Activated naive CD4-positive, alpha-beta T cell treated with anti-CD3 and anti-CD28 coated beads, Interleukin-2, amount 10 ng/mL, durations not matched to agents 7 days and 5 days (primary cell): Measurements from ENCODE around the gene CNOT6.

Experiments used
- CTCF ChIA-PET: fragments of 350-600 bp; sonication (Branson Sonifier 250); formaldehyde crosslinking; loops from one replicate; lab custom pipeline; 2021; ENCODE audit warnings: antibody characterized with exemption; lab: Charles Lee
- DNase-seq: peaks from one replicate; pipeline ENCODE4 v3.0.0-alpha.2; 2020
- H3K27ac Mint-ChIP-seq: one replicate; pipeline ENCODE4 v1.8.0; 2021; ENCODE audit warnings: mild to moderate bottlenecking, moderate library complexity, mixed read lengths
- H3K27me3 Mint-ChIP-seq: one replicate; pipeline ENCODE4 v1.8.0; 2021; ENCODE audit warnings: mild to moderate bottlenecking, mixed read lengths
- H3K36me3 Mint-ChIP-seq: one replicate; pipeline ENCODE4 v1.8.0; 2021; ENCODE audit warnings: mixed read lengths
- H3K4me1 Mint-ChIP-seq: one replicate; pipeline ENCODE4 v1.8.0; 2021; ENCODE audit warnings: mixed read lengths
- H3K4me3 Mint-ChIP-seq: one replicate; pipeline ENCODE4 v1.8.0; 2021; ENCODE audit warnings: mild to moderate bottlenecking, moderate library complexity, mixed read lengths
- H3K9me3 Mint-ChIP-seq: one replicate; pipeline ENCODE4 v1.8.0; 2021; ENCODE audit warnings: mixed read lengths

Gene CNOT6

DNA sequence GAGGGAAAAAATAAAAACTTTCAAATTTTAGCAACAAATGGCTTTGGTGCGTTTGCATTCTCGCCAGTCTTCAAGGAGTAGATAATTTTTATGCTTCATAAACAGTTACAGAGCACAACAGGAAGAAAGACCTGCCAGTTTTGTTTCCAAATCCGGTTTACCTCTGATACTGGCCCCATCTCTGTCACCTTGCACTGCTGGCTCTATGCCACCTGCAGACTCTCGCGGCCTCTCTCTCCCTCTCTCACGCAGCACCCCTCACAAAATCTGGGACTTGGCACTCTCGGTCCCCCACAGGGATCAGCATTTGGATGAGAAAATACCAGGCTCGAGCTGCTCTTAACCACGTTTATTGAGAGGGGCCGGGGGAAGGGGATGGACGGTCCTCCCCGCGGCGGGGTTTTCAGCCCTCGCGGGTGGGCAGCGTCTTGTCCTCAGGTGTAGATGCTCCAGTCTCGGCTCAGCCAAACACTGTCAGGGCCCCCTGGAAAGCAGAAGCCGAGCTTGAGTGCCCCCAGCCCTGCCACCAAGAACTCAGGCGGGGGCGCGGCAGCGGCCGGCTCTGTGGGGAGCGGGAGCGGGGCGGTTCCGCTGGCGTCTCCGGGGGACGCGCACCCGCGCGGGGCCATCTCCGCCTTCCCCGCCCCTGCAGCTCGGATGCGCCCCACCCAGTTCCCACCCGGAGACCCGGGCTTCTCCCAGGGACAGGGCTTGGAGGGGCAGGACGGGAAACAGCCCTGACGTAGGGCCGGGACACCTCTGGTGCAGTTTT lies 95.8 kb downstream of the CNOT6 start:
- H3K9me3 Mint-ChIP-seq: no peaks in the 10 kb centered on the region
- no peaks in the 10 kb centered on the region for H3K36me3 Mint-ChIP-seq
- CTCF ChIA-PET: no interaction called here
- no peak overlapping the region for H3K27ac Mint-ChIP-seq
- H3K4me3 Mint-ChIP-seq: no peak overlapping the region
- peaks cover 11% of the 10 kb centered on the region for H3K4me1 Mint-ChIP-seq
- peak; percentile 20 for DNase-seq
- peaks cover 64% of the 10 kb centered on the region for H3K27me3 Mint-ChIP-seq

DNA sequence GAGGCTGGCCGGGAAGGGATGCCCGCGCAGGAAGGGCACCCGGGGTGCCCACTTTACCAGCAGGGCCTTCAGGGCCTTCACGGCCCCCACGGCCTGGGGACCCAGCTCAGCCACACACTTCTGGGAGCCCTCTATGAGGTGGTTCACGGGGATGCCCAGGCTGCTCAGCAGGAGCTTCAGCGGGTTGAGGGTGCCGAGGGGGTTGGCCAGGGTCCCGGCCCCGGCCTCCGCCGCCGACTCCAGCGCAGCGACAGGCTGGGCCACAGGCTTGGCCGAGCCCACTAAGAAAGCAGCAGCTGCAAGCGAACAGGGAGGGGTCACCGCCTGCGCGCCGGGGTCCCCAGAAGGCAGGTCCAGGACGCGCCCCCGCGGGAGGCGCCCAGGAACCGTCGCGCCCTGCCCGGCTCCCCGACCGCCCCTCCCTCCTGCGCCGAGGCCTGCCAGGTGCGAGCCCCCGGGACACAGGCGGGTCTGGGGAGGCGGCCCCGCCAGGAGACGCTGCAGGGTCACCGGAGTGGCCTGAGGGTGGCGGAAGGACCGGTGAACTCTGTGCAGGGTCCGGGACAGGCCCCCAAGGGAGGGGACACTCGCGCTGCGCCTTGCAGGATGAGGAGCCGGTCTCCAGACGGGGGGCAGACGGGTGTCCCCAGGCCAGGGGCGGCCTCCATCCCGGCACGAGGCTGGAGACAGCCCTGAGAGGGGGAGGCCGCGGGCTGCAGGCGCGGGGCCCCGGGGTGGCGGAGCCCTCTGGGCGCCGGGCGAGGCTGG lies 96.5 kb downstream of the CNOT6 start:
- Mint-ChIP-seq H3K4me3 (no peak overlapping the region), H3K4me1 (peaks cover 11% of the 10 kb centered on the region), H3K27me3 (peaks cover 64% of the 10 kb centered on the region), H3K9me3 (no peaks in the 10 kb centered on the region), H3K36me3 (no peaks in the 10 kb centered on the region), H3K27ac (no peak overlapping the region)
- CTCF ChIA-PET: no interaction called here
- peak; percentile 17 for DNase-seq

DNA sequence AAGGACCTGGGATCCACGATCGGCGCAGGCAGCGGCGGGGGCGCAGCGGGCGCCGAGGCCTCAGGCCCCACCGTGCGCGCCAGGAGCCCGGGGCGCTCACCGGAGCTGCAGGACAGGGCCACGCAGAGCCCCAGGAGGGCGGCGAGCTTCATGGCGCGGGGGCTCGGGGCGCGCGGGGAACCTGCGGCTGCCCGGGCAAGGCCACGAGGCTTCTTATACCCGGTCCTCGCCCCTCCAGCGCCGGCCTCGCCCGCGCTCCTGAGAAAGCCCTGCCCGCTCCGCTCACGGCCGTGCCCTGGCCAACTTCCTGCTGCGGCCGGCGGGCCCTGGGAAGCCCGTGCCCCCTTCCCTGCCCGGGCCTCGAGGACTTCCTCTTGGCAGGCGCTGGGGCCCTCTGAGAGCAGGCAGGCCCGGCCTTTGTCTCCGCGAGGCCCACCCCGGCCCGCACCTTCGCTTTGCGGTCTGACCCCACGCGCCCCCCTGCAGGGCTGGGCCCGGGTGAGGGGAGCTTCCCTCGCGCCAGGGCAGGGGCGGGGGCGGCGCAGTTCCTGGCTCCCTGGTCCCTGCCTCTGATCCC lies 97.2 kb downstream of the CNOT6 start, which contains the start of gene SCGB3A1:
Gene SCGB3A1 (minus strand): TSS at position 189 of the 577 bp plus-strand sequence. CDS start 37 bp downstream, at position 152.
- peaks cover 64% of the 10 kb centered on the region for H3K27me3 Mint-ChIP-seq
- H3K4me3 Mint-ChIP-seq: no peak within 1 kb of the TSS
- H3K9me3 Mint-ChIP-seq: no peaks in the 10 kb centered on the region
- peak; percentile 13 for DNase-seq
- CTCF ChIA-PET: no interaction called here
- peaks cover 11% of the 10 kb centered on the region for H3K4me1 Mint-ChIP-seq
- H3K27ac Mint-ChIP-seq: peak within 1 kb of the TSS; percentile 21
- H3K36me3 Mint-ChIP-seq: no peaks in the 10 kb centered on the region

DNA sequence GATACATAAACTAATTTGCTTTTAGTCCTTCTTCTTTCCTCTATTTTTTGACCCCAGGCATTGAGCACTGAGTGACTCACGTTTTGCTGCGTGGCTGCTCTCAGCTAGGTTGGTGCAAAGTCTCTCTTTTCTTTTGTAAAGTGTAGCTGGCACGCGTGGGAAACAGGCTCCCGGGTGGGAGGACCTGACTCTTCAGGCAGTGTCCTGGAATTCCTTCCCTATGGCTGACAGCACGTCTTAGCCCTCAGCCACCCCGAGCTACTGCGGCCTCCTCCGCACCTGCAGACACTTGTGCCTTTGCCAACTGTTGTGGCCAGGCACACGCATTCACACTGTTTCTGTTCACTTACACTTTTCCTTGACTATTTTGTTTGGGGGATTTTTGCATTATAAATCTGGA lies 98.0 kb downstream of the CNOT6 start:
- peaks cover 11% of the 10 kb centered on the region for H3K4me1 Mint-ChIP-seq
- H3K36me3 Mint-ChIP-seq: no peaks in the 10 kb centered on the region
- CTCF ChIA-PET: no interaction called here
- peaks cover 61% of the 10 kb centered on the region for H3K27me3 Mint-ChIP-seq
- no peaks in the 10 kb centered on the region for H3K9me3 Mint-ChIP-seq
- DNase-seq: no peak
- H3K27ac Mint-ChIP-seq: peak overlapping the region; percentile 21
- H3K4me3 Mint-ChIP-seq: no peak overlapping the region

DNA sequence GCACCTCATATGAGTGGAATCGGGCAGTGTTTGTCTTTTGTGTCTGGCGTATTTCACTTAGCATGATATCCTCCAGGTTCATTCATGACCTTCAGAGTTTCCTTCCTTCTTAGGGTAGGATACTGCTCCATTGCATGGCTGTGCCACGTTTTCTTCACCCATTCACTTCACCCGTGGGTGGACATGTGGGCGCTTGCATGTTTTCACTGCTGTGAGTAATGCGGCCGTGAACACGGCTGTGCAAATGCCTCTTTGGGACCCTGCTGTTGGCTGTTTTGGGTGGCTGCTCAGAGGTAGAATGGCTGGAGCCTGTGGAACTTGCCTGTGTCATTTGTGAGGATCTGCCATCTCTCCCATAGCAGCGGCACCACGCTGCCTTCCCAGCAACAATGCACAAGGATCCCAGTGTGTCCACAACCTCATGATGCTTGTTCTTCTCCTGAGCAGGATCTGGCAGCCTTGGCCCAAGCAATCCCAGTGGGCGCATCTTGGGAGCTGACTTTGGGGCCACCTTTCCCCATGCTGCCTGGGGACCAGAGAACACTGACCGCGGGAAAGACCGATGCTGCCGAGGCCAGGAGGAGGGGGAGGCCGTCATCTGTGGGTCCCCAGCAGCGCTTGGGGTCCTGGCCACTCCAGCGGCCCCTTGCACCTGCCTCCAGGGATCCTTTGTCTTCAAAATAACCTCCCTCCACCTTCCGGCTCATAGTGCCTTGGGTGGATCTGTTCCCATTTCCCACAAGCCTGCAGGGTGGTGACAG lies 99.4 kb downstream of the CNOT6 start:
- Mint-ChIP-seq H3K9me3 (no peaks in the 10 kb centered on the region), H3K27me3 (peaks cover 54% of the 10 kb centered on the region), H3K36me3 (no peaks in the 10 kb centered on the region), H3K4me1 (peaks cover 11% of the 10 kb centered on the region), H3K27ac (no peak overlapping the region), H3K4me3 (no peak overlapping the region)
- CTCF ChIA-PET: no interaction called here
- DNase-seq: peak; percentile 14

DNA sequence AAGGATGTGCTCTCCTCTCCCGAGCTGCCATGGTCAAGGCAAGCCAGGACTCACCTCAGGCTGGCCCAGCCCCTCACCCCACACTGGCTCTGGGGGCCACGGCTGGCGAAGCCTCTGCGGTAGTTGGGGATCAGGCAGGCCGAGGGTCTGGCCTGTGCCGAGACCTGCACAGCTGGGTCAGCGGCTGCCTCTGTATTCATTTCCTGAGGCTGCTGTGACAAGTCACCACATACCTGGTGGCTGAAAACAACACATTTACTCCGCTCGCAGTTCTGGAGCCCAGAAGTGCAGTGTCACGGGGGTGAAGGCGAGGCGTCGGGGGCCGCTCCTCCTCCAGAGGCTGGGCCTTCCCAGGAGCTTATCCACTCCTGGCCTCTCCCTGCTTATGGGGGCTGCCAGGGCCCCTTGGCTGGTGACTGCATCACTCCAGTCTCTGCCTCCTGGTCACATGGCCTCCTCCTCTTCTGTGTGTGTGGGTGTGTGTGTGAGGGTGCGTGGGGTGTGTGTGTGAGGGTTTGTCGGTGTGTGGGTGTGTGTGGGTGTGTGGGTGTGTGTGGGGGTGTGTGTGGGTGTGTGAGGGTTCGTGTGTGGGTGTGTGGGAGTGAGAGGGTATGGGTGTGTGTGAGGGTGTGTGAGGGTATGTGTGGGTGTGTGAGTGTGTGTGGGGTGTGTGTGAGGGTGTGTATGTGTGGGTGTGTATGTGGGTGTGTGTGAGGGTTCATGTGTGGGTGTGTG lies 100.3 kb downstream of the CNOT6 start:
- H3K36me3 Mint-ChIP-seq: no peaks in the 10 kb centered on the region
- H3K9me3 Mint-ChIP-seq: no peaks in the 10 kb centered on the region
- no peak overlapping the region for H3K4me3 Mint-ChIP-seq
- DNase-seq: peak; percentile 17
- peaks cover 8% of the 10 kb centered on the region for H3K4me1 Mint-ChIP-seq
- H3K27me3 Mint-ChIP-seq: peaks cover 45% of the 10 kb centered on the region
- no peak overlapping the region for H3K27ac Mint-ChIP-seq
- CTCF ChIA-PET: no interaction called here

DNA sequence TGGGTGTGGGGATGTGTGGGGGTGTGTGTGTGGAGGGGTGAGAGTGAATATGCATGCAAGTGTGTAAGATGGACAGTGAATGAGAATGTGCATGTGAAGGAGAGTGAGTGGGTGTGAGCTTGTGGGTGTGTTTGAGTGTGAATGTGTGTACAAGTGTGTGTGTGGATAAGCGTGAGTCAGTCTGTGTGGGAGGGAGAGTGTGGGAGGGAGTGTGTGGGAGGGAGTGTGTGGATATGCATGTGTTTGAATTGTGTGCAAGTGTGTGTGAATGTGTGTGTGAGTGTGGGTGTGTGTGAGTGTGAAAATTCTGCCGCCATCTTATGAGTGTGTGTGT lies 100.8 kb downstream of the CNOT6 start:
- CTCF ChIA-PET: no interaction called here

DNA sequence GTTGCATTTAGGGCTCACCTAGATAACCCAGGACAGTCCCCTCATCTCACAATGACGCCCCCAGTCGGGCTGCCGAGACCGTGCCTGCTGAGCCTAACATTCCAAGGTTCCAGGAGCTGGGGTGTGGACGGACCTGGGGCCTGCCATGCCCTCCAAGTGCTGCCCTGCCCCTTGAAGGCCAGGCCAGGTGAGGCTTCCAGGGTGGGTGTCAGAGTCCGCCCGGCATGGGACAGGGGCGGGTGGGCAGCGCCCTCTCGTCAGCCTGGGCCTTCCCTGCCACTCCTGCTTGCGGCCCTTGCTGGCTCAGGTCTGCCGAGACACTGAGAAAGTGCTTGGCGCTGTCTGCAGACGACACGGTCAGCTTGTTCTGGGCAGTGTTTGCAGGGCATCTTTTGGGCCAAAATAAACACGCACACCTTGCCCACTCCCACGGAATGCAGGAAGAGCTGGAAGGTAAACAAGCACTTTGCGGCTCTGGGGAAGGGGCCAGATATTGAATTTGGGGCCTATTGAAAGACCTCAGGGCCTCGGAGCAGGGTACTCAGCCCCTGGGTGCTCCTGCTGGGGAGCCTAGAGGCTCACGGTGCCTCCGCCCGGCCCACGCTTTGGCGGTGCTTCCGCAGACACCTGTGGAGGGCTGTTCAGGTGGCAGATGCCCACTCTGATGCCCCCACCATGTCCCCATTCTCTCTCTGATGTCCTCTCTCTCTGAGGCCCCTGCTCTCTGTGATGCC lies 101.4 kb downstream of the CNOT6 start:
- Mint-ChIP-seq H3K9me3 (no peaks in the 10 kb centered on the region), H3K4me3 (no peak overlapping the region), H3K27me3 (peaks cover 34% of the 10 kb centered on the region), H3K27ac (no peak overlapping the region), H3K36me3 (no peaks in the 10 kb centered on the region), H3K4me1 (peaks cover 4% of the 10 kb centered on the region)
- DNase-seq: peak; percentile 18
- CTCF ChIA-PET: no interaction called here

More for the DNA sequence above, 100.8 kb downstream of the CNOT6 start:
- H3K4me1 Mint-ChIP-seq: peaks cover 4% of the 10 kb centered on the region
- no peak overlapping the region for H3K4me3 Mint-ChIP-seq
- peak; percentile 14 for DNase-seq
- H3K9me3 Mint-ChIP-seq: no peaks in the 10 kb centered on the region
- H3K36me3 Mint-ChIP-seq: no peaks in the 10 kb centered on the region
- no peak overlapping the region for H3K27ac Mint-ChIP-seq
- H3K27me3 Mint-ChIP-seq: peaks cover 40% of the 10 kb centered on the region

DNA sequence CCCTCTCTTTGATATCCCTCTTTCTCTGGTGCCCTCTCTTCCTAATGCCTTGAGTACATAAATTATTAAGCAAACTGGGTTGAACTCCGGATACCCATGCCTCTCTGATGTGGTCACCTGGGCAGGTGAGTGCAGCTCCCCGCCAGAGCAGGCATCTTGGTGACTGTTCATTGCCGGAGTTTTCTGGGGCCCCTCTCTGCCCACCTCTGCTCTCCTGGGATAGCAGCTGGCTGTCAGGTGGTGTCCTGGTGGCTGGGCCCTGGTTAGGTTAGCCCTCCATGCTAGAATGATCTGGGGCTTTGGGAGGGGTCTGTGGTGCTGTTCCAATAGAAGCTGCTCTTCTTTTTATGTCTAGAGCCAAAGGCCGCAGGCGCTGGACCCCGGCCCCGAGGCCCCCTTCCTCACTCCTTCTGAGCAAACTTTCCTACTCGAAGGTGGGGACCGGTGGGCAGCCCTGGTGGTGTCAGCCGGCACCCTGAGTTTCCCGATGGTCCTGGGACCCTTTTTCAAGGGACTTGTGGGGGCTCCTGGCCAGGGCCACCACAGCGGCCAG lies 102.0 kb downstream of the CNOT6 start:
- no peak overlapping the region for H3K4me3 Mint-ChIP-seq
- CTCF ChIA-PET: interaction anchor here (1.1 kb wide), 1 partner anchor 10 kb away, joined by 3 read pairs; no protein-coding TSS in a partner anchor

DNA sequence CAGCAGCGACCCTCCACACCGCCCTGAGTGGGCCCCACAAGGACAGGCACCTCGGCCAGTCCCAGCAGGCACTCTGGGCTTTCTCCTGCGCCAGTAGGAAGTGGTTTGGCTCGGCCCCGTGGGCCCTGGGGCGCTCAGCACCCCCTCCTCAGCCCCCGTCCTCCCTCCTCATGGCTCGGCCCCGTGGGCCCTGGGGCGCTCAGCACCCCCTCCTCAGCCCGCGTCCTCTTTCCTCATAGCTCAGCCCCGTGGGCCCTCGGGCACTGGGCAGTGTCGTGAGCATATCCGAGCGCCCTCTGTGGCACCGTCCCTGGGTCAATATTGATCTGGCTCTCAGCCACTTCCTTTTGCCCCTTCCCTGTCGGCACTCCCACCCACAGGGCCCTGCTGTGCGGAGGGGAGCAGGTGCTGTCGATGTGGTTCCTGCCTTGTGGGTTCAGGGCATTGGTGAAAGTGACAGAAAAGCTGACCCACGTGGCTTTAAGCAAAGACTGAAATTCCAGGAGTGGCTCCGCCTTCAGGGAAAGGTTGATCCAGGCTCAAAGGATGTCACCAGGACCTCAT lies 102.6 kb downstream of the CNOT6 start:
- CTCF ChIA-PET: interaction anchor here (1.1 kb wide), 1 partner anchor 10 kb away, joined by 3 read pairs; no protein-coding TSS in a partner anchor
- Mint-ChIP-seq H3K4me3 (no peak overlapping the region), H3K27me3 (peaks cover 26% of the 10 kb centered on the region), H3K36me3 (no peaks in the 10 kb centered on the region), H3K4me1 (peaks cover 4% of the 10 kb centered on the region), H3K9me3 (no peaks in the 10 kb centered on the region), H3K27ac (no peak overlapping the region)
- DNase-seq: no peak

More for the DNA sequence above, 102.0 kb downstream of the CNOT6 start:
- Mint-ChIP-seq H3K4me1 (peaks cover 4% of the 10 kb centered on the region), H3K27ac (no peak overlapping the region), H3K9me3 (no peaks in the 10 kb centered on the region), H3K36me3 (no peaks in the 10 kb centered on the region), H3K27me3 (peaks cover 30% of the 10 kb centered on the region)
- DNase-seq: peak; percentile 11

DNA sequence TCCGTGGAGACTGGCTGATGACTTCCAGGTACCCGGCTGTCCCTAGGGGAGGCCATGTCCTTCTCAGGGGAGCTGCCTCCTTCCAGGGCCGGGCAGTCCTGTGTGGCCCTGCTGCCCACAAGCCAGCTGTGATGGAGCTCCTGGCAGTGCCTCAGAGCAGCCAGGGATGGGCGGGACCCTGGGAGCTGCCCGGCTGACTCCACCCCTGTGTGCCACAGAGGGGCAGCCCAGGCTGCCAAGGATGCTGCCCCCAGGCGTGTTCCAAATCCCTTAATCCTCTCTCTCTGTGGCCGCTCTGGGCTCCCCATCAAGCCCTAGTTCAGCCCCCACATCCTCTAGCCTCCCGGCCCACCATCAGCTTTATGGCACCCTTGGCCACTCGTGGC lies 104.1 kb downstream of the CNOT6 start:
- CTCF ChIA-PET: interaction anchor here (2.3 kb wide), 1 partner anchor 21 kb away, joined by 6 read pairs; no protein-coding TSS in a partner anchor
- Mint-ChIP-seq H3K36me3 (no peaks in the 10 kb centered on the region), H3K4me3 (no peak overlapping the region), H3K27me3 (peaks cover 11% of the 10 kb centered on the region), H3K9me3 (no peaks in the 10 kb centered on the region), H3K4me1 (no peaks in the 10 kb centered on the region), H3K27ac (no peak overlapping the region)
- peak; percentile 16 for DNase-seq

DNA sequence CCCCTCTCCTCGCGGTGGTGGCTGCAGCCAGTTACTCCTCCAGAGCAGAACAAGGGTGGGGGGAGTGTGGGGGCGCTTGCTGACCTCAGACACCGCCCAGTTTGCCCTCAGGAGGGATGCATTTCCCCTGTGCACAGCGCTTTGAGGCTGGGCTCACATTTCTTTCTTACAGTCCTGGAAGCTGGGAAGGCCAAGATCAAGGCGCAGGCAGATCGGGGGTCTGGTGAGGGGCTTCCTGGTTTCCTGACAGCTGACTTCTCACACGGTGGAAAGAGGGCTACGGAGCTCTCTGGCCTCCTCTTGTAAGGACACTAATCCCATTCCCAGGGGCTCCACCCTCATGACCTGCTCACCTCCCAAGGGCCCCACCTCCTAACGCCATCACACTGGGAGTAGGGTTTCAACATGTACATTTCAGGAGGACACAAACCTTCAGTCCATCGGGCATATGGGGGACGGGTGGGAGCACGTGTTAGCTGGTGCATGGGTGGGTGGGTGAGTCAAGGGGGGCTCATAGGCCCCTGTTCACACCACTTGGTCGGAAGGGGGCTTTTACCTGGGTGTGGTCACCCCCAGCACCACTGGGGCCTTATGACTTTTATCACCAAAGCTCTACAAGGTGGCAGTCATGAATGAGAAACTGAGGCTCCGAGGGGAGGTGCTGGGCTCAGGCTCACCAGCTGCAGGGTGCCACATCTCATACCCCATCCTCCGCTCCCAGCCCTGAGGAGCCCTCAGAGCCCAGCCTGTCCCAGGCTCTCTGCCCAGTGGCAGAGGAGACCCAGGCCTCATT lies 104.8 kb downstream of the CNOT6 start:
- no peaks in the 10 kb centered on the region for H3K4me1 Mint-ChIP-seq
- CTCF ChIA-PET: interaction anchor here (2.3 kb wide), 1 partner anchor 20 kb away, joined by 6 read pairs; no protein-coding TSS in a partner anchor
- peaks cover 4% of the 10 kb centered on the region for H3K27me3 Mint-ChIP-seq
- no peak overlapping the region for H3K27ac Mint-ChIP-seq
- peak; percentile 8 for DNase-seq
- no peak overlapping the region for H3K4me3 Mint-ChIP-seq
- no peaks in the 10 kb centered on the region for H3K9me3 Mint-ChIP-seq
- no peaks in the 10 kb centered on the region for H3K36me3 Mint-ChIP-seq
